Smooth muscle cell of the brain vasculature (primary cell): ENCODE results near the gene SYTL2.
A peak's percentile ranks its signal among the peaks of the same experiment; 100 is the strongest.

Experiments used
- DNase-seq: peaks from one replicate; pipeline ENCODE4 v3.0.0-alpha.2; 2012; ENCODE audit warnings: low read depth, low spot score

Gene SYTL2

DNA sequence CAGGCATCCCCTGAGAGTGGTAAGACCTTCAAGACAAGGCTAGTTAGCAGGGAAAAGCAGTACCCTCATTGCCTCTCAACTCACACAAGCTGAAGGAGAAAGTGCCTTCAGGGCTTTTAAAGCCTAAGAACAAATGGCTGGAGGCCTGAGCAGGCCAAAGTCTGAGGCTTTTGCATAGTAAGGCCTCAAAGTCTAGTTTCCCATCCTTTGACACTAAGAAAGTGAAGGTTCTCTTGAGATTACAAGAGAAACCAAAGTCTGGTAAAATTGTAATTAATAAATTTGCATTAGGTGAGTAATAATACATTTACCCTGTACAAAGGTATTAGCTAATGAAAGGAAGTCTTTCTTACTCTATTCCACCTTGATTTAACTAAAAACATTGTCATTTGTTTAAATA is 78.0 kb downstream of the SYTL2 start:
- no peak for DNase-seq

DNA sequence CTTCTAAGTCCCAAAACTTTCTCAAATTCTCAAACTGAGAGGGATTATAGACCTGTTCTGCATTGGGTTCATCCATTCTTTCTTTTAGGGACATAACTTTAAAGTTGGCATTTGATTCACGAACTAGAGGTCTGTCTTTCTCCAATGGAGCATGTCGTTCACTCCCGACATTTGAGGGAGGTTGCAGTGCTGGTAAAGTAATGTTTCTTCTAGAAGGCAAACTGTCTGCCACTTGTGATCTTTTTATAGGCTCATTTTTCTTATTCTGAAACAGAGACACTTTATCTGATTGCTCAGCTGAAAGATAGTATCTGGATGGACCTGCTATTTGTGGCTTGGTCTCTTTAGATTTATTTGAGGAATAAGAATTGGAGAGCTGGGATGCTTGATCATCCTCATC is 84.6 kb downstream of the SYTL2 start:
- no peak for DNase-seq

DNA sequence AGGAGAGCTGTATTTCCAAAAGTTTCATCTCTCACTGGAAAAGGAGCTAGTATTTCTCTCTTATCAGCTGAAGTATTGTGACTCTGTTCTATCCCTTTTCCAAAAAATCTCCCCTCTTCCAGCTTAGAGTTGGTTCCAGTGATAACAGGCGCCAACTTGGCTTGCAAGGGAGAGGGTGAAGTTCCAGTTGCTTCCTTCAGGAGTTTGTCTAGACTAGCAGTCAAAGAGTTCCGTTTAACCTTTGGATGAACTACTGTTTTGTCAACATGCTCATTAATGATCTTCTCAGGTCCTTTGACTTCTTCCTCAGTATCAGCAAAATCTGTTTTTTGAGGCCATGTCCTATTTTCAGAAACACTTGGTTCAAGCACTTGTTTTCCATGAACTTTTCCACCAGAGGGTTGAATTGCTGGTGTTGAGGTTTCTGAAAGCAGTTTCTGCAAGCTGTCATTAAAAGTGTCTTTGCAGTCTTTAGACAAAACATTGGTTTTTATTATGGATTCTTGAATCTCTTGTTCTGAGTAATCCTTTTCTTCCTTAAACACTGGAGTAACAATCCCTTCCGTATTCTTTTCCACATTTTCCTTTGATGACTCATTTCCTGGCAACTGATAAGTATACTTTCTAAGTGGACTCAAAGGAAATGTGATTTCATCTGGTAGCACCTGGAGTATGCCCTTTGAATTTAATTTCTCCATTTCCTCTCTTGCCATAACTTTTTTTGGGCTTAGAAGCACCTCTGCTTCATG is 85.3 kb downstream of the SYTL2 start:
- peak; percentile 21 for DNase-seq

DNA sequence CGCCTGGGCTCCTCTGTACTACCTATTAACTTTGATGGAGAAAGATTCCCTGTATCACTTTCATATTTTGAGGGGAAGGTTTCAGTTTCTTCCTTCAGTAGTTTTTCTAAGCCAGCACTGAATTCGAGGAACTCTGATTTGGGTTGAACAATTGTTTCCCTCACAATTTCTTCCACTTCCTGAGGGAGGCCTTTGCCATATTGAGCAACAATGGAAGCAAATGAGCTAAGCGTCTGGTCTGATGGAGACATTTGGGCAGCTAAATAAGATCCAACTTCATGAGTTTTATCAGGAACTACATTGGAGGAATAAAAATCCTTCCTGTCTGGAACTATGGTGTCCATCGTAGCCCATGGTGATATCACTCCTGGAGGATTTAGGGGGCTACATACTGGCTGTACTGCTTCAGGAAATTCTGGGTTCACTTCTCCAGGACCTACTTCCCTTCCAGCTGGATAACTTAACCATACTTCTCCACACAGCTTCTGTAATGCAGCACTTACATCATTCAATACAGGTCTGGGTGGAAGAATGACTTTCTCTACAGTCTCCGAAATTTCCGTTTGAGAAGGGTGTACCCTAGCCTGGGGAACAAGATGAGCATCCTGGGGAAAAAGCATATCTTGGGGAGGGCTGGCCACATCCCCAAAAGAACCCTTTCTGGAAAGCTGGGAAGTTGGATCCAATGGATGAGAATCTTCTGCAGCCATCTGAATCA is 86.0 kb downstream of the SYTL2 start:
- DNase-seq = no peak

DNA sequence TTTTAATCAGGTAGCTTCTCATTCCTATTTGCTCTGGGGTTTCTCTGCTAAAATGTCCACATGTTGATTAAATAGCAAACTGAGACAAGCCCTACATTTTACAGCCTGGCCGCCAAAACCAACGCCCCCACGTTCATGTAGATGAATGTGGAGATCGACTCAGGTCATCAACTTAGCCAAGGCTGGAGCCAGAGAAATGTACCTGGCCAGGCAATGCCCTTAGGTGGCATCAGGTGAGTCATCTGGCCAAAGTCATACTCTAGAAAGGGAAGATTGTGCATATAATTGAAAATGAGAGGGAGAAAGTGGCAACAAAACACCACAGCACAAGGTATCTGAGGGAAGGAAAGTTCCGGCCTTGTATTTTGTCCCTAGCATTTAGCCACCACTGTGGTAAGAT is 87.9 kb downstream of the SYTL2 start:
- no peak for DNase-seq

DNA sequence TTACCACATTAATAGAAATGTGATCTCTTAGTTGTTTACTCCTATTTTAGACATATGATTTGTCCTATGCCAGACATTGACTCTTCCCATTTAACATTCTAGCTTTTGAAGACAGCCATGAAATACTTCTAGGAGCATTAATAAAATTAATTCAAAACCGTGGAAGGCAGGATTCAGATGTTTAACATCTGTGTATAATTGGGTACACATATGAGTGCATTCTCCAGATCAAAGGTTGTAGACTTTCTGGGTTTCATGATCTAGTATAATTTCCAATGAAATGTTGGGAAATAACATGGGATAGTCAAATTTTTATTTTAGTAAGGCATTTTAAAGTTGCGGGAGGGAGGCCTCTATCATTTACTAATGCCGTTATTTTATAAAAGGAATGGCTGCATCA is 89.8 kb downstream of the SYTL2 start:
- no peak for DNase-seq

DNA sequence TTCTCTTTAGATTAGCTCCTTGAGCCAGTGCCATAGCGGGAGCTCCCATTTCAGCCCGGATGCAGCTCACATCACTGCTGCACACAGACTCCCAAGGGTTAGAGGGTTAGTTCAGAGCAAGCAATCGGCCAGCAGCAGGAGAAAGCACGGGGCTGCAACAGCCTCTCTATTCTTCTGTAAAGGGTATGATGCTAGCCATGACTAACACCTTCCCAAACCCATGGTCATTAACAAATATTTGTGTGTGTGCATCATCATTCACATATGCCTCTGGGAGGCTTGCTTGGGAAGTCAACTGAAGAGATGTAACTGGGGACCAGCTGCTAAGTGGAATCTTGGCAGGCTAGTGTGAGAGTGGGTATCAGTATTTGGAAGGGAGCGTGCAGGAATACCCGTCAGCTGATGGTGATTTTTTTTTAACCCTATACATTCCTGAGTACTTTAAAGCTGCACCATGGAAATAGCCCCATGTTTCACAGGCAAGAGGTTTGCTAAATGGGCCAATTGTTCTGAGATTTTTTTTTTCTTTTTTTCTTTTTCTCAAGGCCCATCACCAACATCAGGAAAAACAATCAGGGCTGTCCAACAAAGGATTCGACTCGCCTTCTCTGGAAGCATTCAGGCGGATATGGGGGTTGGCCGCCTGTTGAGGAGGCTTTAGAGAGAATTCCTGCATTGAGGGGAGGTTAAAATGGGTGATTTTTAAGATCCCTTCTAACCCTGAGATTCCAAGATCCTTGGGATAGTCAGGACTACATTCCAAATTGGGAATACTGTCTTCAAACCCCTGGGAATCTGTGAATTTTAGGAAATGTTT is 91.7 kb downstream of the SYTL2 start:
- DNase-seq = no peak

DNA sequence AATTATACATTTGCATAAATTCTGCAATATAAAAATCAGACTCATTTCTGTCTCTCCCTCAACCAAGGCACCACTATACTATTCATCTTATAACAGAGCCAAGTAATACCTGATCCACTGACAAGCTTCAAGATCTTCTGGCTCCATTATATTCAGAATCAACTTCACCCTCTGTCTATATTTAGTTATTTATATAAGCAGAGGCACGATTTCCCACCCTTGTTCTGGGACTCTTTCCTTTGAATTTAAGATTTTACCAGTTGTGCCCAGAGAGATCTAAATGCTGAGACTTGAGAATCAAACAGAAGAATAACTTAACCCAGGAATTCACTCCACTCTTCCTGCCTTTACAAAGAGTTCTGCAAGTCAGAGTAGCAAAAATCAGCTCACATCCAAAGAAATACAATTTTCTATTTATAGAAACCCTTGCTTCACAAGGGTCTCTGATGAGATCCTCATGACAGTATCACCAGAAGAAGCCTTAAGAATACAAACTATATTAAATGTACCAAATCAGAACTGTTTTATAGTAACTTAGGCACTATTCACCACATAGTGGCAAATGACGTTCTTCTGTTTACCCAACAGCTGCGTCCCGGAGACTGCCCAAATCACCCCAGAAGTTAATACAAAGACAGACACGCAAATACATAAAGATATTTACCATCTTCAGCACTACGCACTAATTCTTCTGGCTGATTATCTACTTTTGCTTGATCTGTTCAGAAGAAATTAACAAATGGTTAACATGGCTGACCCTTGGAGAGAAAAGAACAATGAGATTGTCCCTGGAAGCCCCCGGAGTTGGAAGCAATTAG is 92.6 kb downstream of the SYTL2 start:
- no peak for DNase-seq

DNA sequence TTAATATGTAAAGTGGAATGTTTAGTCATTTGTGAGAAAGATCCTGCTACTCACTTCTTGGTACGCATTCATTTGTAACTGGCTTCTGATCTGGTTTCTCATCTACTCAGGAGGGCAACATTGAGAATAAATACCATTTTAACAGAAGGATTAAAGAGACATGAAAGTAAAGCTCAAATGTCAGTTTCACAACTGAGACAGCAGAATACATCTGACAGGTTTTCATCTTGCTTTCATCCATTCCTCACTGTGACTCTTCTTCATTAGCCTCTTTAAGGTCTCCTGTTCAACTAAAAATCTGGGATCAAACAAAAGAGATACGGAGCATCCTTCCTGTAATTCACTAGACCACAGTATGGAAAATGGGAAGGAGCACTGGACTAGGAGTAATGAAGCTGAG is 93.5 kb downstream of the SYTL2 start:
- DNase-seq = no peak

DNA sequence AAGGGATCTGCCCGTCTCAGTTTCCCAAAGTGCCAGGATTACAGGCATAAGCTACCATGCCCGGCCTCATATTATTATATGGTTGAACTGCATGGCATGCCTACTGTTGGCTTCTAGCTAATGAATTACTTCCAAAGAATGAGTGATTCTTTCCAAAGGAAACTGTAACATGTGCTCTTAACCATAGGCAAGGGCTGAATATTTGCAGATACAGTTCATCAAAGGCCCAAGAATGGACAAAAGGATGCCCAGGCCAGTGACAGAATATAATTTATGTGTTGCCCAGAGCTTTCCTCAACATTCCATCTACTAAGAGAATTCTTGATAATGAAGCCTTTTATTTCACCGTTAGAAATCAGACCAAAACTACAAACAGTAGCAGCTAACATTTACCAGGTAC is 98.0 kb downstream of the SYTL2 start:
- DNase-seq = no peak

DNA sequence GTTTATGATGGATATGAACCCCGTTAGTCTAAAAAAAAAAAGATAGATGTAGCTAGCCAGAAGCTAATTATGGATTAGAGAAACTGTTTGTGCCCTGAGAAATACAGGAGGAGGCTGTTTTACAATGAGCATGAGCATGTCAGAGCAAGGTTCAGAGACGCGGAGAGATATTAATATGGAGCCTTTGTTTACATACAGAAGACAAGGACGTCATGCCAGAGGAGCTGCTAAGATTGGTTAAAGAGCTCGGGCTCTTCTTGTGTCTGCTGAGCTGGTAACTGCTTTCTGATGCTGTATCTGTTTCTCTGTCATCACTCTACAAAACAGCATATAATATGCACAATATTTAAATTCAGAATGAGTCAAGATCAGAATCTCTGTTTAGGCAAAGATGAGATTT is 100.0 kb downstream of the SYTL2 start:
- no peak for DNase-seq

DNA sequence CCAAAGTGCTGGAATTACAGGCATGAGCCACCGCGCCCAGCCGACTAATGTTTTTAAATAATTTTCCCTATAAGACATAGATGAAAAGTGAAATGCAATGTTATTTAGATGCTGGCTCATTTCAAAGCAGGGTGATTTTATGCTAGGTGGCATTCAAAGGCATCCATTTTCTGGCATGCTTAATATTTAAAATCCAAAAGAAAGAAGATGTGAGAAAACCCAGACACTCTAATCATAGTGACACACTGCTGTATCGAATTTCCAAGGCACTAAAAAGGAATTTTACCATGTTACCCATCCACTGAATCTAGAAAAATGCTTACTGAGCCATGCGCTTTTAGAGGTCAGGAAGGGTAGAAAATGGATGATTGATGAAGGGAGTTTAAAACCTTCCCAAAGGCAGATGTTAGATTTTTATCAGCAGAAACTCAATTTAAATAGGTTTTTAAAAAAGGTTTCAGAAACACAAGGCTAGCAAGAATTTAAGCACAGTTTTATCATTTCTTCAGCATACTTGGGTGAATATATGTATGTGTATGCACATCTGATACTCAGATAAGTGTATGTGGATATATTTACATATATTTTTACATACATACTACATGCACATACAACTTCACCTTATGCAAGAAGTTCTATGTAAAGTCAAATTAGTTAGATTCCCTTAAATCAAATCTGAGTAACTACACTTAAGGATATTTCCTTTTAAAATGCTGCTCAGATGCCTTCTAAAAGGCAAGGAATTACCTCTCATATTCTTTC is 100.8 kb downstream of the SYTL2 start:
- DNase-seq = no peak

DNA sequence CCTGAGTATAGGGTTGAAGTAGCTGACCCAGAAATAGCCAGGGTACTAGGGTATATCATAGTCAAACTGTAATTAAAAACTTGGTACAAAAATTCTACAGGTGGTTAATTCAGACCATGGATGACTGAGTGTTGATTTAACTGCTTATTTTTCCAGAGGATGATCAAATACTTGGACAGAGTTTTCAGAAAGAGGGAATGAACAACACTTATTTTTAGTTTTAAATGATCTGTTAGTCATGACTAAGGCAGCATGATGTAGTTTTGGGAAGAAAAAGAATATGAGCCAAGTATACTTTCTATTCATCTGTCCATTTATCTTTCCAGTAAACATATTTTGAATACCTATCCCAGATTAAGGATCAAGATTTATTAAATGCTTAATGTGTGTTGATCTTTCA is 105.1 kb downstream of the SYTL2 start:
- DNase-seq = no peak

DNA sequence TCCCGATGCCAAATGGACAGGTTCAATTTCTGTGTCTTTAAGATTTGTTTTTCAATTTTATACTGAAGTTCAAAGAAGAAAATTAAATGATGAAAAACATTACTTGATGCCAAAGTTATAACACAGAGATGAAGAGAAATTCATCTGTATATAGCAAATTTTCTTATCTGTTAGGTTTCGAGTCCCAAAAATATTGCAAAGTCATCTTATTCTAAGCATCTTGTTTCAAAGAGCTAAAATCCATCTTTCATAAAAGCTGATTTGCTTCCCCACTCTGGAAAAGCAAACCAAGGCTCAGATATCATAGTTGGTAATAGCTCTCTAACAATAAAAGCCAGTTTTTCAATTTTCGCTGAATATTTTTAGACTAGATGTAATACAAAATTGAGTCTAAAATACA is 106.0 kb downstream of the SYTL2 start:
- no peak for DNase-seq

DNA sequence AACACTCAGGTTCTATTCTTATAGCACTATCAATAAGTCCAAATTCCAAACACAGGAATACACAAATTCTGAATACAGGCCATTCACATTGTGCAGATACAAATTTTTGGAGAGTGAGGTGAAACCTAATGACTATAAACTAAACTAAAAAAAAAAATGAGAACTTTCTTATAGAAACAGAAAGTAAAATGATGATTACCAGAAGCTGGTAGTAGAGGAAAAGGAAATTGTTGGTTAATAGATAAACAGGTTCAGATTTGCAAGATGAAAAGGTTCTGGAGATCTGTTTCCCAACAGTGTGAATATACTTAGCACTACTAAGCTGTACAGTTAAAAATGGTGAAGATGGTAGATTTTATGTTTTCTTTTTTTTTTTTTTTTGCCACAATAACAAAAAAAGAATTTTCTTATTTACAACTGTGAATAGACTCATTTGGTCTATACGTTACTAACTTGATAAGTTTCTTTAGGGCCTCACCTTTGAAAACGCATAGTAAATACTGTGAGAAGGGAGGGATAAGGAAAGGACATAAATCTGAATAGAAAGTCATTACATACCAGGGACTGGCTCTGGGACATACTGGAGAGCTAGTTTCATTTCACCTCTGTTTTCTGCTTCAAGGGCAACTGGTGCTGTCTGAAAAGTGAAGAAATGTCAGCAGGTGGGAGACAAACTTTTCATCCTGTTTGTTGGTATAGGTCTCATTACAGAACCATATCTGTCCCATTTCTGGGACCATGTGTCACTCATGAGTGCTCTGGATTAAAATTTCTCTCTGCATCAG is 110.8 kb downstream of the SYTL2 start:
- DNase-seq = no peak

DNA sequence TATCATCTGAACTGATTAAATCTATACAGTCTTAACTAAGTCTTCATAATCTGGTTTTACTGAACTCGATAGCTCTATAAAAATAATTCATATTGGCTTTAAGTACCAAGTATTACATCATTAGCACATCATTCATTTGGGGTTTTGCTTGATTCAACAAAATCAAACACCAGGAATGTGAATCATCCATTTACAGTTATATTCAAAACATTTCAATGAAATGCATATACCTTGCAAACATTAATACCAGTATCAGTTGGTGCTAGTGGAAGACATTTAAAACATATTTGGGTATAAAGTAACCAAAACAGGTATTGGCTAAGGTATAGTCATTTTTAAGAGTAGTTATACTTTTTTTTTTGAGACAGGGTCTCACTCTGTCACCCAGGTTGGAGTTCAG is 112.7 kb downstream of the SYTL2 start:
- no peak for DNase-seq

DNA sequence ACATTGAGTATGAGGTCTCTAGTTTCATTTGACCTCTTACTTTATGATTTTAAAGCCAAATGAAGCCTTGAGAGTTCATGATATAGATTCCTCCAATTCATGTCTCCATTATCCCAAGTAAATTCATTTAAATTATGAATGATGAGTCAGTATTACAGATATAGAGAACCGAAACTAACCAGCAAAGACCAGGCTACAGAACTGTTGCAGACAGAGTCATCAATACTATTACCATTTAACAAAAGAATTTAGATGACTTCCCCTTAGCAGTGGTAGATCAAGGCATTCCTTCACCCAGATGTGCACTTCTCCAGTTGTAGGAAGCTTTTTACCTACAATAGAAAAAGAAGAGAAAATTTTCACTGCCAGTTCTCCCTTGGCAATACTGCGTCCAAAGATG is 113.2 kb downstream of the SYTL2 start:
- no peak for DNase-seq

DNA sequence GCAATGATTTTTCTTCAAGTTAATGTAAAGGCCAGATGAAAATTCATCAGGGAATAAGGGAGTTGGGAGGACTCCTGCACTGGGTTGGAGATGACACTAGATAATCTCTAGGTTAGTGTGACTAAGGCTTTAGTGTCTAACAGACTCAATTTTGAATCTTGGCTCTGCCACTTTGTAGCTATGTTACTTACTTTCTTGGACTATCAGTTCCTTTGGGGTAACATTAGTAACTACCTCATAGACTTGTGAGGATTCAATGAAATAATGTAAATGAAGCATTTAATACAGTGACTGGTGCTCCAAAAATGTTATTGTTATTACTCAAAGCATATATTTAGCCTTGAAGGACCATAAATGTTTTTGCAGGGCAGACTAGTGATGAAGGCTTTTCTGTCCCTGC is 115.4 kb downstream of the SYTL2 start:
- no peak for DNase-seq

DNA sequence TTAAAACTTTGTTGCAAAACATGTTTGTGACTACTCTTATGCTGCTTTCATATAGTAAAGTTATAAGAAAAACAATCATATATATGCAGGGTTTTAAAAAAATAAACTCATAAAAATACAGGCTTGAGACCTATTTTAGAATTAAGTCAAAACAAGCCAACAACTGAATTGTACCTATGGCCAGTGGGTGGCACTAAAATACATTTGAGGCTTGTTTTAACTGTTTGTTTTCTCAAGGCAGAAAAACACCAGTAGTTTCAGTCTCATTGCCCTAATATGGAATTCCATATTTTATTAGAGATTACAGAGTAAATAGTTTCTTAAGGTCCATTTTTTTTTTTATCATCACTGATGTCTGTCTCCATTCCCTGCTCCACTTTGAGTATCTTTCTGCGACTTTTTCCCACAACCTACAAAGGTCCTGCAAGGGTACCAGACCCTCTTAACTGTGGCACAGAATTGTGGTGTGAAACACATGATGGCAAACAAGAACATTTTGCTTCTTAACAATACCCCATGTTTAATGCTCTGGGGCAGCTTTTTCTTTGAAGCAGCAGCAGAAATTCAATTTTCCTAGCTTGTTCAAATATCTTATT is 116.5 kb downstream of the SYTL2 start:
- DNase-seq = no peak
